Medulla oblongata (tissue), 1 donor: ENCODE measurements around the gene TRAP1.
A peak's percentile ranks its signal among the peaks of the same experiment; 100 is the strongest.

Experiments
- DNase-seq: peaks from one replicate; pipeline ENCODE4 v3.0.0-alpha.2; 2015; ENCODE audit errors: extremely low spot score

TRAP1 gene

GRCh38 chr16:3713587-3714242 is 3.6 kb downstream of the TRAP1 start:
- no peak for DNase-seq

DNA sequence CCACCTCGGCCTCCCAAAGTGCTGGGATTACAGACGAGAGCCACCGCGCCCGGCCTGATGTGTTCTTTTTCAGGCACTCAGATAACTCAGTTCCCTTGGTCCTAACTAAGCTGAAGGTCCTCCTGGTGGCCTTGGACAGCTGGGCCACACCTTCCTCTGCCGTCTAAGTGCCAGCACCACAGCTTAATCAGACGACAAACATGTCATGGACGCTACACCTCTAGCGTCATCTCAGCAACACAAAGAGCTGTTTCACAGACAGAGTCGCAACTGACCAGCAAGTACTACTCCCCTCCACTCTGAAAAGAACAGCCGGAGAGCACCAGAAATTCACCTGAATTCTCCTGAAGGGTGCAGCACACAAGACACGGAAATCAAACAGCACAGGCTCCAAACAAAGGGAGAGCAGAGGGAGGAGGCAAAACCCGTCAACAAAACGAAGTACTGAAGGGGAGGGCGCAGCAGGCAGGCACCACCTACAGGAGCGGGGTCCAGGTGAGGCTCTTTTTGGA is 4.4 kb downstream of the TRAP1 start:
- DNase-seq, result no peak

GRCh38 chr16:3706253-3707012 is 10.9 kb downstream of the TRAP1 start:
- no peak for DNase-seq

- no peak for DNase-seq
Measured at GRCh38 chr16:3702082-3702481, 15.2 kb downstream of the TRAP1 start.

DNA sequence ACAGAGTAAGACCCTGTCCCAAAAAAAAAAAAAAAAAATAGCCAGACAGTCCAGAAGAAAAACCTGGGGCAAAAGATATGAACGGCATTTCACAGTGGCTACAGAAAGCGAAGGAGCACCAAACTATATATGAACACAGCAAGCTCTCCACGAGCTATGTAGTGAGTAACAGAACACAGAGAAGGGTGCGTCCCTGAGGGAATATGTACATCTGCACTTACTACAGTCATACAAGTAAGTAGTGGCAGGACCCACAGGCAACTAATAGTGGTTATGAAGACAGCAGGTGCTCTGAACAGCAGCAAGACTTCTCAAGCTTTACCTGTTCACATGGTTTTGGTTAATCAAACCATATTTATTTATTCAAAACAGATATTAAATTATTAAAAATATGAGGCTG is 15.8 kb downstream of the TRAP1 start:
- no peak for DNase-seq

DNA sequence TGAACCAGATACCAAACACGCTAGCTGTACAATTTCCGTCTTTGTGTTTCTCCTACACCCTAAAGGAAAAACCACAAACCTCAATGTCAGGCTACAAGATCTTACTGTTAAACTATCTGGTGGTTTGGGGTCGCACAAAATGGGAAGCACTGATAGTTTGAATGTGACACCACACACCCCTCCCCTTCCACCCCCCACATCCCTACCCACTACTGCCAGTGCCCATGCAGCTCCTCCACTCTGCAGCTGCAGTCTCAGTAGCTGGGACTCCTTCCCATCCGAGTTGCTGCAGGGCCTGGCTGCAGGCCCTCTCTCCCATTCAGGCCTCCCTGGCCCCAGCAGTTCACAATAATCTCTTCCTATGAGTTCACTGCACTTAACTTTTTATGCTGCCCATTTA is 18.4 kb downstream of the TRAP1 start:
- DNase-seq, result peak; percentile 31

GRCh38 chr16:3696425-3697218 is 20.7 kb downstream of the TRAP1 start:
- no peak for DNase-seq

GRCh38 chr16:3695610-3696369 is 21.5 kb downstream of the TRAP1 start:
- DNase-seq, result no peak

- DNase-seq, result no peak
Measured at GRCh38 chr16:3694051-3694450, 23.3 kb downstream of the TRAP1 start.

DNA sequence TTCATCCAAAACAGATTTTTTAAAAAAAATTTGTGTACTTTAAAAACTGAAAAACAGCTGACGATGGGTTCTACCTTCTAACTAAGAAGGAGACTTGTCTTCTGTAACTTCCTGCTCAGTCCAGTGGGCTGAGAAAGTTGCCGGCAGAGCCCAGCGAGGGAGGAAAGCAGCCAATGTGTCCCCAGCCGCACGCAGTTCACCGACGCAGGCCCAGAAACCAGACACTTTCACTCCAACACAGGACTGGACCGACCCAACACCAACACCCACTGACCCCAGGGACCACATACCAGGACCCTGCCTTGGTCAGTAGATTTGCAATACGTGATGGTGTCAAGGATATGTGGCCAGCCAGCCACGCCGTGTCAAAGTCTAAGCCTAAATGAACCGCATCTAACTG is 25.6 kb downstream of the TRAP1 start:
- no peak for DNase-seq

GRCh38 chr16:3690980-3691720 is 26.2 kb downstream of the TRAP1 start:
- DNase-seq, result peak; percentile 3

- DNase-seq, result peak; percentile 94
Measured at GRCh38 chr16:3690470-3690928, 26.8 kb downstream of the TRAP1 start.

DNA sequence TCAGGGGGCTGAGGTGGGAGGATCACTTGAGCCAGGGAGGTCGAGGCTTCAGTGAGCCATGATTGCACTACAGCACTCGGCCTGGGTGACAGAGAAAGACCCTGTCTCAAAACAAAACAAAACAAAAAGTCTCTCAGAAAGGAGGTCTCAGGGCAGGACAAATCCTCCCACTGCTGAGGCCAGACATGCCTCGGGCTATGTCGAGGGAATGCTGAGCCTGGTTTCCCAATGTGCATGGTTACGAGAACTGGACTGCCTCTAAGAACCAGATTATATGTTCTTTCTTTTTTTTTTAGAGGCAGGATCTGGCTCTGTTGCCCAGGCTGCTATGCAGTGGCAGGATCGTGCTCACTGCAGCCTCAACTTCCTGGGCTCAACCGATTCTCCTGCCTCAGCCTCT is 27.6 kb downstream of the TRAP1 start:
- DNase-seq, result no peak

GRCh38 chr16:3687792-3688191 is 29.5 kb downstream of the TRAP1 start:
- no peak for DNase-seq

- no peak for DNase-seq
Measured at GRCh38 chr16:3687021-3687420, 30.3 kb downstream of the TRAP1 start.

- peak; percentile 13 for DNase-seq
Measured at GRCh38 chr16:3681206-3681605, 36.1 kb downstream of the TRAP1 start.

DNA sequence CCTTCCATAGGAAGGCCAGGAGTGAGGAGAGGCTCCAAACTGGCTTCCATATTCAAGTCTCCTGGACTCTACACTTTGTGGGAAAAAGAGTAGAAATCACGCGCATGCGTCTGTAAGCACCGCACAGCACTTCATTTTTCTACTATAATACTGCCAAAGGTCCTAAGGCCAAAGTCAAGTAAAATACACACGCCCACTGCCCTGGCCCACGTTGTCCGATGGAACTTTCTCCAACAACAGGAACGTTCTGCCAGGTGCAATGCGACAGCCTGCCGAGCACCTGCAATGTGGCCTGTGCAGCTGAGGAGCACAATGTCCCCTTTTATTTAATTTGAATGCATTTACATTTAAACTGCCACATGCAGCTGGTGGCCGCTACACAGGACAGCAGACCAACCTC is 39.3 kb downstream of the TRAP1 start:
- no peak for DNase-seq

- DNase-seq, result no peak
Measured at GRCh38 chr16:3675601-3676130, 41.7 kb downstream of the TRAP1 start.

DNA sequence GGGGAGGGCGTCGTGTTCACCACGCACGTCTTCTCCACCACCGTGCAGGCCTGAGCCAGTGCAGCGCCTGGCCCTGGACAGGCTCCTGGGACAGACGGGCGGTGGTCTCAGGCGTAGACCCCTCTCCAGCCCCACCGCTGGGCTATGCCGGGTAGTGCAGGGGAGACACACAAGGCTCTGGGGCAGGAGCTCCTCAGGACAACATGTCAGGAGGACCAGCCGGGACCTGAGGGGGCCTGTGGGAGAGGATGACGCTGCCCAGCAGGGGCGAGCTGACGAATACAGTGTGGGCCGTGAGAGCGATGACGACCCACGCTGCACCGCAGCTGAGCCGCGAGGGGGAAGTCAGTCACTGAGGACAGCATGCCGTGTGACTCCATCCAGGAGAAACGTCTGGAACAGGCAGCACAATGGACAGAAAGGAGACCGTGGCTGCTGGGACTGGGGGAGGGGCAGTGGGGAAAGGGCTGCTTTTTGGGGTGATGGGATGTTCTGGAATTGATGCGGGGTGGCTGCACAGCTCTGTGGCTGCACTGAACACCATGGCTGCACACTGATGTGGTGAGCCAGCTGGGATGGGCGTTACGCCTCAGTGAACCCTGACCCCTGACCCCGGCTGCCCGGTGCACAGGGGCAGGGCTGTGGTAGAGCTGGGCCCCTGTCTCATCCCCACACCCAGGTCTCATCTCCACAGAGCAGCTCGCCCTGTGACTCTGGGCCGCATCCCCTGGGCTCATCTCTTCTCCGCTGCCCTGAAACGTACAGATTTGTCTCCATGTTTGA is 42.6 kb downstream of the TRAP1 start:
- DNase-seq, result no peak
